ENCODE results near the gene DOCK1. TPM values are rescaled to one million over a fixed set of nuclear protein-coding genes. Genes with fewer than 3 reads are reported as not detected.

Gene DOCK1
- total and polyA plus RNA-seq, 8 donors, result 46.4 to 77.7 (median 71.3) TPM

DNA sequence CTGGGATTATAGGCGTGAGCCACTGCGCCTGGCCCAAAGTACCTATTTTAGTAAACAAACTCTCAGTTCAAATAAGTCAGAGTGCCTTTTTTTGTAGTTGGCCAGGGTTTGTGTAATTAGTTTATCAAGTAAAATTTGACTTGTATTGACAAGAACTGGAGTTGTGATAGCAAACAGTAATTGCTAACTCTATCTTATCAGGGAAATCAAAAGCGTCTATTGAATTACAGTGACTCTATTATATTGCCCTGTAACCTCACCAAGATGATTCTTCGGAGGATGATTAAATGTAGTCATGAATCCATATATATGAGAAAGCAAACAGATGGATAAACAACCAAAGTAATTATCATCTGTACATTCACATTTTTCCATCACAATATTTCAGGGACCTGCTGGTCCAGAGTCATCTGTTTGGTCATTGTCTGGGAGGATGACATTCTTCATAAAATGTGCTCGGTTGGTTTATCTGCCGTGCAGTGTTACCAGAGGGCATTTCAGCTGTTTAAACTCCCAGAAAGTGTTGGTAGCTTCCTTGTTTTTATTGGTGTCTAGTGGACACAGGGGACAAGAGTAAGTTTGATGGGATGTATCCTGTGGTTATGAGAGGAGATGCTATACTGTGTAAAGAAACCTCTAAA lies 35.6 kb downstream of the DOCK1 start:
- no peaks in the 10 kb centered on the region for H3K9me3 ChIP-seq
- no peak overlapping the region for H3K27ac ChIP-seq
- ATAC-seq (no peak), DNase-seq (no peak)
- no peaks in the 10 kb centered on the region for H3K36me3 ChIP-seq
- H3K27me3 ChIP-seq, result no peaks in the 10 kb centered on the region
- intact Hi-C loops (cut with DNase I), result no loop called here
- no peak overlapping the region for H3K4me3 ChIP-seq
- H3K4me1 ChIP-seq, result peaks cover 0 to under 1% of the 10 kb centered on the region in 2 donors
- TF ChIP-seq, protein P1, sequence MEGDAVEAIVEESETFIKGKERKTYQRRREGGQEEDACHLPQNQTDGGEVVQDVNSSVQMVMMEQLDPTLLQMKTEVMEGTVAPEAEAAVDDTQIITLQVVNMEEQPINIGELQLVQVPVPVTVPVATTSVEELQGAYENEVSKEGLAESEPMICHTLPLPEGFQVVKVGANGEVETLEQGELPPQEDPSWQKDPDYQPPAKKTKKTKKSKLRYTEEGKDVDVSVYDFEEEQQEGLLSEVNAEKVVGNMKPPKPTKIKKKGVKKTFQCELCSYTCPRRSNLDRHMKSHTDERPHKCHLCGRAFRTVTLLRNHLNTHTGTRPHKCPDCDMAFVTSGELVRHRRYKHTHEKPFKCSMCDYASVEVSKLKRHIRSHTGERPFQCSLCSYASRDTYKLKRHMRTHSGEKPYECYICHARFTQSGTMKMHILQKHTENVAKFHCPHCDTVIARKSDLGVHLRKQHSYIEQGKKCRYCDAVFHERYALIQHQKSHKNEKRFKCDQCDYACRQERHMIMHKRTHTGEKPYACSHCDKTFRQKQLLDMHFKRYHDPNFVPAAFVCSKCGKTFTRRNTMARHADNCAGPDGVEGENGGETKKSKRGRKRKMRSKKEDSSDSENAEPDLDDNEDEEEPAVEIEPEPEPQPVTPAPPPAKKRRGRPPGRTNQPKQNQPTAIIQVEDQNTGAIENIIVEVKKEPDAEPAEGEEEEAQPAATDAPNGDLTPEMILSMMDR (IDR thresholded peaks at IDR 0.05), result no peak

DNA sequence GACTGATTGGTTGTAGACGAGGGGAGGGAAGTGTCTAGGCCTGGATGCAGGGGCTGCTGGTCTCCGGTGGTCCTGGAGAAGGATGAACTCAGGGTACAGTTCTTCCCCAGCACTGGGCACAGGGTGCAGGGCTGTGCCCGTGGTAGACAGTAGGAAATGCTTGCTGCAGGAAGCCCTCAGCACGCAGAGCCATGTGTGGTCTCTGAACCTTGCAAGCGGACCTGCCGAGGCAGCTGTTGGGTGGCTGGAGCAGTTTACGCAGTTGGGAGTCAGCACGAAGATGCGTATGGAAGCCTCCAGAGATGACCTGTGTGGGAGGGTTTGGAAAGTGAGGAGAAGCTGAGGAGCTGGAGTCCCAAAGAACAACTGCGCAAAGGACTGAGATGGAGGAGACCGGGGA lies 39.0 kb downstream of the DOCK1 start:
- no peaks in the 10 kb centered on the region for H3K4me1 ChIP-seq
- no peak overlapping the region for H3K27ac ChIP-seq
- H3K4me3 ChIP-seq, result no peak overlapping the region
- H3K9me3 ChIP-seq, result peaks cover 0 to 5% of the 10 kb centered on the region in 2 donors
- intact Hi-C loops (cut with DNase I), result no loop called here
- ATAC-seq, result no peak
- H3K27me3 ChIP-seq, result no peaks in the 10 kb centered on the region
- DNase-seq, result no peak
- TF ChIP-seq, protein P1 (IDR thresholded peaks at IDR 0.05), result no peak
- no peaks in the 10 kb centered on the region for H3K36me3 ChIP-seq

DNA sequence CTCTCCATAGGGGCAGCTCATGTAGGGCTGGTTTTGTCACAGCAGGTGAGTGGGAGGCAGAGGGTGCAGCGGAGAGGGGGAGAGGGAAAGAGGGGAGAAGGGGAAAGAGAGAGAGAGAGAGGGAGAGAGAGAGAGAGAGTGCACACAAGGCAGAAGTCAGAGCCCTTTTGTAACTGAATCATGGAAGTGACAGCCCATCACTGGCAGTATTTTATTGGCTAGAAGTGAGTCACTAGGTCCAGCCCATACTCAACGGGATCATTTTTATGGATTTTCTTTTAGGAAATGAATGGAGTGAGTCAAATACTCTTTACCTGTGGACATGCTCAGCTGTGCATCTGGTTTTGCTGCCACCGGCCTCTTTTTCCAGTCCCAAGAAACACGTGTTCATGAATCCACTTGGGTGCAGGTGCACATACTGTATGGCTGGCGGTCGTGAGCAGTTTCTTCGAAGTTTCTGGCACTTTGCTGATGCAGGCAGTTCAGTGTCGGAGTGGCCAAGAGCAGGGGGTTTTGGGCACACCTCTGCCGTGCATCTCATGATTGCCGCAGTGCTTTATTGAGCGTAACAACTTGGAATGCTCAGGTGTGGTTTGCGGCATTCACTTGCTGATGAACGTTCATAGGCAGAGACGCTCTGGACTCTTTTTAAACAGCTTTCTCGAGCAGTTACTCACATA lies 40.3 kb downstream of the DOCK1 start:
- Histone ChIP-seq H3K36me3 (no peaks in the 10 kb centered on the region), H3K9me3 (peaks cover 0 to 6% of the 10 kb centered on the region in 2 donors), H3K27me3 (no peaks in the 10 kb centered on the region), H3K4me1 (no peaks in the 10 kb centered on the region), H3K4me3 (no peak overlapping the region), H3K27ac (no peak overlapping the region)
- TF ChIP-seq, protein P1 (IDR thresholded peaks at IDR 0.05), result no peak
- DNase-seq (no peak), ATAC-seq (no peak)
- intact Hi-C loops (cut with DNase I), result no loop called here

DNA sequence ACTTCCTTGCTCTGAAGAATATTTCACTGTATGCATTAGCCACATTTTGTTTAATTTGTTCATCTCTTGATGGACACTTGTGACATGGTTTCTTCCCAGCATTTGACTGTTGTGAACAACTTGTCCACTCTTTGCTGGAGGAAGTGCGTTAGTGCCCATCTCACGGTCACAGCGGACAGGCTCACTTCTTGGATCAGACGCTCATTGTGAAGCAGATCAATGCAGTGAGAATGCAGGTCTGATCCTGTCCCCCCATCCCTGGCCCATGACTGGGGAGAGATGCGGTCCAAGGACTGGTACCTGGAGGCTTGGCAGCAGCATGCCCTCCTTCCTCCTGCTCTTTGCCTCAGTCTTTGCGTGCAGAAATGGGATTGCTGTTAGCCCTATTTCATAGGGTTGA lies 41.5 kb downstream of the DOCK1 start:
- no peaks in the 10 kb centered on the region for H3K4me1 ChIP-seq
- TF ChIP-seq, protein P1 (IDR thresholded peaks at IDR 0.05), result no peak
- no peaks in the 10 kb centered on the region for H3K36me3 ChIP-seq
- no peak overlapping the region for H3K27ac ChIP-seq
- H3K4me3 ChIP-seq, result no peak overlapping the region
- intact Hi-C loops (cut with DNase I), result no loop called here
- no peaks in the 10 kb centered on the region for H3K27me3 ChIP-seq
- DNase-seq, result no peak
- peaks cover 0 to 10% of the 10 kb centered on the region in 2 donors for H3K9me3 ChIP-seq
- ATAC-seq, result no peak

DNA sequence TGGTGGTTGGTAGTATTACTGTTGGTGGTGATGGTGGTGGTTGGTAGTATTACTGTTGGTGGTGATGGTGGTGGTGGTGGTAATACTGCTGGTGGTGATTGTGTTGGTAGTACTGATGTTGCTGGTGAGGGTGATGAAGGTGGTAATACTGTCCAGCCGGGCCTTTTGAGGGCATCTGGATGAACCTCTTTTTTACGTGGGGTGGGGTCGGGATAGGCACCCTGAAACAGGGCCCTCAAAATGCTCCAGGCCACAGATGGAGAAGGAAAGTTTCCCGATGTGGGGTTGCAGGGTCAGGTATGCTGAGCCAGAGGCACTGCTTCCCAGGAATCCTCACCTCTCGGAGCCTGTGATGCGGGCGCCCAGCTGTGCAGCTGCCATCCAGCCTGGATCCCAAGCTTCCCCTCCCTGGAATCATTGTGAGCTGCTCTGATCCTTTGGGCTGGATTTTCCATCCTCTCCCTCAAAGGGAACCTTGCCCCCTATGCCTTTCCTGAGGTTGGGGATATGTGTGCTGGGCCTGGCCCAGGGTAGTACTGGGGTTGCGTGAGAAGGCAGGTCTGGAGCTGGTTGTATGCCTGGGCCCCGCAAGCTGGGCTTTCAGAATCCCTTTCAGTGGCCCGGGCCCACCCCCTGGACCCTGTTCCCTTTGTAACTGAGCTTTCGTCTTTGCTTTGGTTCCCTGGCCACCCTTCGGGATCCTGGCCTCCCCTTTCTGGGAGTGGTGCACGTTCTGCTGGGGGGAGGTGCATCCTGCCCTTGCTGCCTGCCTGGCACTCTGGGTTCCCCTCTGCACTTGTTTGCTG lies 43.3 kb downstream of the DOCK1 start:
- intact Hi-C loops (cut with DNase I), result no loop called here
- Histone ChIP-seq H3K4me1 (no peaks in the 10 kb centered on the region), H3K27ac (no peak overlapping the region), H3K27me3 (no peaks in the 10 kb centered on the region), H3K36me3 (no peaks in the 10 kb centered on the region), H3K9me3 (peaks cover 0 to 14% of the 10 kb centered on the region in 2 donors), H3K4me3 (no peak overlapping the region)
- TF ChIP-seq, protein P1 (IDR thresholded peaks at IDR 0.05), result no peak
- ATAC-seq (no peak), DNase-seq (no peak)
